GM06990 (cell line): ENCODE data around the gene FBRS.

Experiments
- DNase-seq: peaks from one replicate; pipeline ENCODE4 v3.0.0-alpha.2; 2011; ENCODE audit not compliant: insufficient read length; ENCODE audit errors: extremely low read depth
- H3K27me3 ChIP-seq: replicated peaks from 2 replicates; pipeline ENCODE4 v1.6.0; 2011; ENCODE audit warnings: low read length; ENCODE audit not compliant: control insufficient read depth, insufficient read depth
- H3K36me3 ChIP-seq: 2 replicates; pipeline ENCODE4 v1.5.1; 2011; ENCODE audit warnings: low read length; ENCODE audit not compliant: control insufficient read depth, insufficient read depth
- H3K4me3 ChIP-seq: replicated peaks from 2 replicates; pipeline ENCODE4 v1.5.1; 2011; ENCODE audit warnings: low read depth, mild to moderate bottlenecking, control low read depth, low read length
- CTCF ChIP-seq: IDR thresholded peaks from 2 replicates; pipeline ENCODE4 v1.5.1; 2011; ENCODE audit warnings: low read length, control low read depth, mild to moderate bottlenecking, inconsistent platforms; ENCODE audit not compliant: insufficient read depth, poor library complexity, severe bottlenecking

Gene FBRS

GRCh38 chr16:30664616-30665109, 6.4 kb downstream of the FBRS start:
- H3K27me3 ChIP-seq, result no peaks in the 10 kb centered on the region
- TF ChIP-seq CTCF, result no peak
- peaks cover 58% of the 10 kb centered on the region for H3K36me3 ChIP-seq
- no peak overlapping the region for H3K4me3 ChIP-seq
- no peak for DNase-seq

GRCh38 chr16:30665155-30665829, 7.1 kb downstream of the FBRS start:
- Histone ChIP-seq H3K27me3 (no peaks in the 10 kb centered on the region), H3K4me3 (no peak overlapping the region), H3K36me3 (peaks cover 61% of the 10 kb centered on the region)
- no peak for DNase-seq
- TF ChIP-seq CTCF, result no peak

GRCh38 chr16:30665830-30666190, 7.6 kb downstream of the FBRS start:
- no peak for DNase-seq
- H3K36me3 ChIP-seq, result peaks cover 63% of the 10 kb centered on the region
- no peaks in the 10 kb centered on the region for H3K27me3 ChIP-seq
- no peak overlapping the region for H3K4me3 ChIP-seq
- TF ChIP-seq CTCF, result no peak

- no peak overlapping the region for H3K4me3 ChIP-seq
- H3K36me3 ChIP-seq, result peaks cover 60% of the 10 kb centered on the region
- H3K27me3 ChIP-seq, result no peaks in the 10 kb centered on the region
- DNase-seq, result no peak
- no peak for TF ChIP-seq CTCF
Measured at GRCh38 chr16:30666681-30667080, 8.4 kb downstream of the FBRS start.

- no peak for DNase-seq
- Histone ChIP-seq H3K36me3 (peaks cover 57% of the 10 kb centered on the region), H3K4me3 (no peak overlapping the region), H3K27me3 (no peaks in the 10 kb centered on the region)
- TF ChIP-seq CTCF, result no peak
Measured at GRCh38 chr16:30667361-30667905, 9.2 kb downstream of the FBRS start.
